Spleen (tissue), 11 donors: Measurements from ENCODE around the gene FBXW8. TPM values are rescaled to one million over a fixed set of nuclear protein-coding genes. Genes with fewer than 3 reads are reported as not detected.

Source experiments
- DNase-seq: peaks from one replicate; pipeline ENCODE4 v3.0.0-alpha.2; 2020
- H3K27ac ChIP-seq, 8 donors: fragments of 200-600 bp; sonication (generic) in 7 of 8; 1 replicate in 4 of 8; 2 replicates in 4 of 8; pipeline versions ENCODE4 v1.5.0 to v1.8.0; 2016 to 2021; ENCODE audit warnings: inconsistent platforms in 4 of 8, mild to moderate bottlenecking in 4 of 8, moderate library complexity in 1 of 8
- H3K27me3 ChIP-seq, 7 donors: fragments of 200-600 bp; sonication (generic) in 6 of 7; replicated peaks in 1 of 7; 1 replicate in 4 of 7; 2 replicates in 3 of 7; pipeline versions ENCODE4 v1.5.0 to v1.8.0; 2016 to 2021; ENCODE audit warnings: inconsistent platforms in 3 of 7, mild to moderate bottlenecking in 1 of 7
- H3K36me3 ChIP-seq, 6 donors: fragments of 200-600 bp; sonication (generic) in 5 of 6; 1 replicate in 4 of 6; 2 replicates in 2 of 6; pipeline versions ENCODE4 v1.5.0 to v1.8.0; 2016 to 2021; ENCODE audit warnings: inconsistent platforms in 2 of 6
- H3K4me1 ChIP-seq, 6 donors: fragments of 200-600 bp; sonication (generic) in 5 of 6; 1 replicate in 3 of 6; 2 replicates in 3 of 6; pipeline versions ENCODE4 v1.5.0 to v1.8.0; 2016 to 2021; ENCODE audit warnings: inconsistent platforms in 3 of 6
- H3K4me3 ChIP-seq, 8 donors: fragments of 200-600 bp; sonication (generic) in 7 of 8; 1 replicate in 4 of 8; 2 replicates in 4 of 8; pipeline versions ENCODE4 v1.5.0 to v1.8.0; 2016 to 2021; ENCODE audit warnings: inconsistent platforms in 4 of 8, mild to moderate bottlenecking in 4 of 8, moderate library complexity in 2 of 8
- H3K9me3 ChIP-seq, 8 donors: fragments of 200-600 bp; sonication (generic) in 7 of 8; 1 replicate in 4 of 8; 2 replicates in 4 of 8; pipeline versions ENCODE4 v1.5.0 to v1.8.0; 2016 to 2021; ENCODE audit warnings: inconsistent platforms in 4 of 8
- POLR2A ChIP-seq, 3 donors: fragments of 450-650 bp; IDR thresholded peaks; one replicate each; pipeline ENCODE4 v1.5.1; 2017; ENCODE audit warnings: antibody characterized with exemption in 3 of 3, mild to moderate bottlenecking in 1 of 3
- POLR2AphosphoS5 ChIP-seq, 3 donors: sonication (generic); formaldehyde crosslinking; IDR thresholded peaks; one replicate each; pipeline ENCODE4 v1.5.1; 2017; ENCODE audit warnings: antibody characterized with exemption in 3 of 3
- WGBS, 5 donors: extraction: QIAGEN DNeasy Blood & Tissue Kit in 3 of 5; methylation state at CpG; one replicate each; pipeline versions ENCODE4 v1.1.5 to v1.1.7; 2013 to 2018; 5-methylcytosine and 5-hydroxymethylcytosine counted together
- intact Hi-C: fragments of 100-400 bp; cut with DNase I; formaldehyde crosslinking; loops from one replicate; pipeline ENCODE4 v1.15.0; 2023; ENCODE audit warnings: low total_unique reads
- polyA plus RNA-seq, 3 donors: library from polyadenylated mRNA; stranded (reverse); fragments of 200-250 nt; gene quantifications; one replicate each; pipeline ENCODE4 v1.2.1, GENCODE V29; 2013
- total RNA-seq, 7 donors: library from RNA; depleted of rRNA in 3 of 7; stranded (reverse); fragments of >200 nt in 3 of 7; fragmentation: NEBNext Ultra II Directional in 4 of 7; extraction: Animal tissue kit (Norgen Biotek cat#: 25700) in 4 of 7; gene quantifications; one replicate each; pipeline versions ENCODE4 v1.1.0 to v1.2.1, GENCODE V29; 2016 to 2021
- TF ChIP-seq, protein P1 (sequence below), 11 experiments: fragments of 200-600 bp in 7 of 11; fragments of 450-650 bp in 4 of 11; sonication (generic) in 4 of 11; IDR thresholded peaks in 8 of 11; conservative IDR thresholded peaks in 3 of 11; 1 replicate in 7 of 11; 2 replicates in 4 of 11; pipeline versions ENCODE4 v1.4.0 to v1.8.0; 2016 to 2021; ENCODE audit warnings: antibody characterized with exemption in 11 of 11, inconsistent platforms in 4 of 11, mild to moderate bottlenecking in 1 of 11
- donor health status: healthy with polysubstance abuse.
- donor health status: DM: no; HTN: no; CAD: no; lungs with moderate emphysema.
- donor health status: DM: no; HTN: no; CAD: no.
- donor health status: Bipolar disorder and iron deficiency.
- donor health status: healthy.
- donor health status: DM: no; HTN: no; CAD: no.
- donor health status: DM: yes; HTN: yes; CAD: no.

FBXW8 gene
- total and polyA plus RNA-seq, 10 donors, result 2.2 to 17.3 (median 11.8) TPM

DNA sequence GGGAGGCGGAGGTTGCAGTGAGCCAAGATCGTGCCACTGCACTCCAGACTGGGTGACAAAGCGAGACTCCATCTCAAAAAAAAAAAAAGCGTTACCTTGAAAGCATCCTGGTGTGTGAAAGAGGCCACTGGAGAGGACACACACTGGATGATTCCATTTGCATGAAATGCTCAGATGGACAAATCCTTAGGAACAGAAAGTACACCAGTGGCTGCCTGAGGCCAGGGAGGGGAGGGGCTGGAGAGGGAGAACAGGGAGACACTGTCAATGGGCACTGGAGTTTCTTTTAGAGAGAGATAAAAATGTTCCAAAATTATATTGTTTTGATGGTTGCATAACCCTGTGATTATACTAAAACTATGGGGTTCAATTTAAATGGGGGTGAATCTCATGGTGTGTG is 168.7 kb downstream of the FBXW8 start:
- 86 to 94% (median 91%) methylated on average over 4 of the region's 4 CpGs for WGBS, 5 donors
- no peak overlapping the region for H3K27ac ChIP-seq
- H3K4me3 ChIP-seq, result no peak overlapping the region
- peaks cover 0 to 12% (median 3%) of the 10 kb centered on the region in 6 donors for H3K4me1 ChIP-seq
- H3K27me3 ChIP-seq, result no peaks in the 10 kb centered on the region
- intact Hi-C loops, result no loop called here
- TF ChIP-seq POLR2A (IDR thresholded peaks at IDR 0.05) (no peak), POLR2AphosphoS5 (IDR thresholded peaks at IDR 0.05) (no peak)
- TF ChIP-seq, protein P1, sequence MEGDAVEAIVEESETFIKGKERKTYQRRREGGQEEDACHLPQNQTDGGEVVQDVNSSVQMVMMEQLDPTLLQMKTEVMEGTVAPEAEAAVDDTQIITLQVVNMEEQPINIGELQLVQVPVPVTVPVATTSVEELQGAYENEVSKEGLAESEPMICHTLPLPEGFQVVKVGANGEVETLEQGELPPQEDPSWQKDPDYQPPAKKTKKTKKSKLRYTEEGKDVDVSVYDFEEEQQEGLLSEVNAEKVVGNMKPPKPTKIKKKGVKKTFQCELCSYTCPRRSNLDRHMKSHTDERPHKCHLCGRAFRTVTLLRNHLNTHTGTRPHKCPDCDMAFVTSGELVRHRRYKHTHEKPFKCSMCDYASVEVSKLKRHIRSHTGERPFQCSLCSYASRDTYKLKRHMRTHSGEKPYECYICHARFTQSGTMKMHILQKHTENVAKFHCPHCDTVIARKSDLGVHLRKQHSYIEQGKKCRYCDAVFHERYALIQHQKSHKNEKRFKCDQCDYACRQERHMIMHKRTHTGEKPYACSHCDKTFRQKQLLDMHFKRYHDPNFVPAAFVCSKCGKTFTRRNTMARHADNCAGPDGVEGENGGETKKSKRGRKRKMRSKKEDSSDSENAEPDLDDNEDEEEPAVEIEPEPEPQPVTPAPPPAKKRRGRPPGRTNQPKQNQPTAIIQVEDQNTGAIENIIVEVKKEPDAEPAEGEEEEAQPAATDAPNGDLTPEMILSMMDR (IDR thresholded peaks at IDR 0.05 in 8 of 11, conservative IDR thresholded peaks at IDR 0.05 in 3 of 11), result no peak
- H3K9me3 ChIP-seq, result no peaks in the 10 kb centered on the region
- DNase-seq, result peak; percentile 15
- peaks cover 0 to 4% (median 0%) of the 10 kb centered on the region in 6 donors for H3K36me3 ChIP-seq

DNA sequence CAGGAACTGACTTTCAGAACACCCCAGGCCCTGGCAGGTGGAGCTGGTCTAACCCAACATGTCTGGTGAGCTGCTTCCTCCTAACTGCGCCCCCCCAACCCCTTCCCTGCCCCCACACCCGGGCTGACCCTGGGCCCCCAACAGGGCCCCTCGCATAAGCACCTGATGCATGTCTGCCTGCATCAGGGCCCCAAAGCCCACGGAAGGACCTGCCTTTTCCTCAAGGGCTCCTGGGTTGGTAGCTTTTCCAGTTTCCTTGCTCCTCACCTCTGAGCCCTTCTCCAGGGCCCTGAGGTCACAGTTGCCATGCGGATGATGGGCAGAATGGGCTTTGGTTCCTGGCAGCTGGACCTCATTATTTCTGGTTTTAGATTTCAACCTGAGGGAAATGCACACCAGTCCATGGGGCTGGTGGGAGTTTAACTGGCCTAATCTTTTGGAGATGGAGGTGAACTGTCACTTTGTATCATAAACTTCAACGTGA is 170.0 kb downstream of the FBXW8 start:
- DNase-seq, result peak; percentile 27
- intact Hi-C loops, result no loop called here

More for the DNA sequence above, 170.0 kb downstream of the FBXW8 start:
- Histone ChIP-seq H3K36me3 (no peaks in the 10 kb centered on the region), H3K9me3 (no peaks in the 10 kb centered on the region), H3K27ac (no peak overlapping the region), H3K4me1 (peaks cover 0 to 12% (median 3%) of the 10 kb centered on the region in 6 donors), H3K27me3 (no peaks in the 10 kb centered on the region), H3K4me3 (no peak overlapping the region)
- TF ChIP-seq POLR2AphosphoS5 (IDR thresholded peaks at IDR 0.05) (no peak), POLR2A (IDR thresholded peaks at IDR 0.05) (no peak)
- TF ChIP-seq, protein P1 (IDR thresholded peaks at IDR 0.05 in 8 of 11, conservative IDR thresholded peaks at IDR 0.05 in 3 of 11), result no peak
- WGBS, 5 donors, result 40 to 52% (median 43%) methylated on average over 6 of the region's 6 CpGs

Other genes starting within 250 kb of the FBXW8 start
- gene SPRING1, start 172.9 kb upstream of the FBXW8 start, total RNA-seq, result 10 to 100 TPM; 18.5 to 43.8 (median 28.7) TPM
- gene SPRING1, start 172.9 kb upstream of the FBXW8 start, polyA plus RNA-seq, result 10 to 100 TPM in 2 of 3 donors, 1 to 10 TPM in 1; 8.8 to 17.5 (median 10.4) TPM
- 1 to 10 TPM; 3.0 to 6.0 (median 4.4) TPM for gene RNFT2, start 172.6 kb upstream of the FBXW8 start, total RNA-seq
- 1 to 10 TPM; 1.9 to 3.9 (median 3.5) TPM for gene RNFT2, start 172.6 kb upstream of the FBXW8 start, polyA plus RNA-seq
- under 1 TPM in 6 of 7 donors, not detected in 1; 0.13 to 0.58 (median 0.40) TPM for gene HRK, start 29.5 kb upstream of the FBXW8 start, total RNA-seq
- under 1 TPM; 0.07 to 0.76 (median 0.13) TPM for gene HRK, start 29.5 kb upstream of the FBXW8 start, polyA plus RNA-seq
- gene TESC, start 188.5 kb downstream of the FBXW8 start, total RNA-seq, result 10 to 100 TPM in 5 of 7 donors, 1 to 10 TPM in 2; 5.5 to 26.9 (median 20.3) TPM
- gene TESC, start 188.5 kb downstream of the FBXW8 start, polyA plus RNA-seq, result 10 to 100 TPM in 2 of 3 donors, 1 to 10 TPM in 1; 5.5 to 16.1 (median 10.9) TPM